Jurkat, Clone E6-1 (cell line): ENCODE results near the gene DISC1.

Experiments
- DNase-seq: peaks from one replicate; pipeline ENCODE4 v3.0.0-alpha.2; 2011; ENCODE audit warnings: low read depth, low spot score
- H3K4me3 ChIP-seq: 2 replicates; pipeline ENCODE4 v1.5.1; 2011; ENCODE audit warnings: mild to moderate bottlenecking, low read length, control low read depth, moderate library complexity

Gene DISC1

DNA sequence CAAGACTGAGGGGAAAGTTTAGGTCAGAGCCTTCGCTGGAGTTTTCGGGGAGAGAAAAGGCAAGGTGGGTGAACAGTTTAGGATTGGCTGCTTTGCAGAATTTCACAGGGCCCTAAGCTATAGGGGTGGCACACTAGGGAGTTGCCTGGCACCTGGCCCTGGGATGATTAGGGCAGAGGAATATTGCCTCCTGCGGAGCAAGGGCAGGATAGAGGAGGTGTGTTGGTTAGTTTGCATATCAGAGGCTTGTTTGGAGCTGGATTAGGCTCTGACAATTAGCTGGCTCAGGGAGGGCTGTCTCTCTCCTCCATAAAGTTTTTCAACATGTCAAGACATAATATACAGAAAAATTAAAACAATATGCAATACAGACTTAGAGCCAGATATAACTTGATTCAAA lies 436.4 kb downstream of the DISC1 start:
- H3K4me3 ChIP-seq: no peak overlapping the region

DNA sequence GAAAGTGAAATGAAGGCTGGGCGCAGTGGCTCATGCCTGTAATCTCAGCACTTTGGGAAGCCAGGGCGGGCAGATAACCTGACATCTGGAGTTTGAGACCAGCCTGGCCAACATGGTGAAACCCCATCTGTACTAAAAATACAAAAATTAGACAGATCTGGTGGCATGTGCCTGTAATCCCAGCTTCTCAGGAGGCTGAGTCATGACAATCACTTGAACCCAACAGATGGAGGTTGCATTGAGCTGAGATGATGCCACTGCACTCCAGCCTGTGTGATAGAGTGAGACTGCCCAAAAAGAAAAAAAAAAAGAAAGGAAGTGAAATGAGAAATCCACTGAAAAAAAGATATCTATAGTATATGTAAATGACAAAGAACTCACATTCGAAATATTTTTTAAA lies 439.9 kb downstream of the DISC1 start:
- DNase-seq: no peak
- no peak overlapping the region for H3K4me3 ChIP-seq

More for the DNA sequence above, 436.4 kb downstream of the DISC1 start:
- no peak for DNase-seq

DNA sequence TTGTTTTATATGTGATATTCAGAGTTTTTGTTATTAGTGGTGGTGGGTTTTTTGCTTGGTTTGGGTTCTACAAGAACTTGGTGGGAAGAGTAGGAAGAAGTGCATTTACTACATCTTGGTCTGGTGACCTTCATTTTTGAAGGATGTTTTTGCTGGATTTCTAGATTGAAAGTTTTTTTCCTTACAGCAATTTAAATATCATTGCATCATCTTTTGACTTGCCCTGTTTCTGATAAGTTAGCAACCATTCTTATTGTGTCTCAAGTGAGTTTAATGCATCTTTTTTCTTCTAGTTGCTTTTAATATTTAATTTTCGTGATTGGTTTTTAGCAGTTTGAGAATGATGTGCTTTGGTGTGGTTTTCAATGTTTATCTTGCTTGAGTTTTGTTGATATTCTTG lies 447.7 kb downstream of the DISC1 start:
- H3K4me3 ChIP-seq: no peak overlapping the region
- DNase-seq: no peak

DNA sequence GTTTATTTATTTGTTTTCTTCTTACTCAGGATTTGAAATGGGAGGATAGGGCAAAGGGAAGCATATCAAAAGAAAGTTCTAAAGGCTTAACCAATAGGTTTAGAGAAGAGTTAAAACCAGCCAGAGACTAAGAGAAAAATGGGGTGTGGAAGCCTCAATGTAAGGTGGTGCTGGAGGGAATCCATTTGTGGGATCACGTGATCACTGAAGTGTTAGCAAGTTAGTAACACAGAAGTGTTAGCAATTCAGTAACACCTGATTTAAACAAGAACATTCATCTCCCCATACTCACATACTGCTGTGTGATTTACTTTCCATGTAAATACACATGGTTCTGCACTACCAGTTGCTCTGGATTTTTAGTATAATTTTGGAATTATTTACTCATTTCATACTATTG lies 451.2 kb downstream of the DISC1 start:
- H3K4me3 ChIP-seq: no peak overlapping the region
- DNase-seq: no peak

DNA sequence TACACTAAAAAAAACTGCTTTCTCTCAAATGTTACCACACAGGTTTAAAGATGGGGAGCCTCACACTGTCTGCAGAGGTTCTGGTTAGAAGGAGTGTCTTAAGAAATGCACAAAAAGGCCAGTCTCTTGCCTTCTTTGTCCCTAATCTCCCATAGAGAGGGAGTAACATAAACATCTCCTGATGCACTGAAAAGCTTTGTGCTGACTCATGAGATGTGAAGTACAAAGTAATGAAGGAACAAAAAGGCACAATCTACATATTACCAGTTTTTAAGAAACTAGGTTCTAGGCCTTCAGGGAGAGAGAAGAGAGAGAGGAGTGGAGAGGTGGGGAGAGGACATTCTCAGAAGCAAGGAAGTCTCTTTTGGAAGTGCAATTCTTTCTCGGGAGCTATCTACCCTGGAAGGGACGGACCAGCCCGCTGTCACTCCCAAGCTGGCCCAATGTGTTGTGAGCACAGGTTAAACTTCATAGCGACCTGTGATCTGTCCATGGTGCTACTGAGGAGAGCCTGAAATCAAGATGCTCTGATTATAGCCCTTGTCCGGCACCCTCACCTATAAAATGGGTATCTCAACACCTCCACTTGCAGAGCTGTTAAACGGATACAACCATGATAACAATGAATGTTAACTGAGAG lies 458.1 kb downstream of the DISC1 start:
- peak; percentile 12 for DNase-seq
- no peak overlapping the region for H3K4me3 ChIP-seq

DNA sequence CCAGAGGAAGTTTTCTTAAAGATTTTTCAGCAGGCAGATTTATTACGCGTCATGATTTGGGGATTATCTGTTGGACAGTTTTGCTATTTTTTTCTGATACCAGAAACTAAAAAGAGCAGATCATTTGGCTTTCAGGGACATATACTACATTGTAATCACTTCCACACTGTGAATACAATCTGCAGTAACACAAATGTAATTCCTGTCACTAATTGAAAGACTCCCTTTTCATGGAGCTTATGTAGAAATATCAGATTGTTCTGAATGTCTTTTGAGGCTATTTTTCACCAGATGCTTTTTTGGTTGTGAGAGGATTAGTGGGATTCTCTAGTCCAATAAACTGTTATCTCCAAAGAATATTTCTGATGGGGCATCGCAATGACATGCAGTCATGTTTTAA lies 464.2 kb downstream of the DISC1 start:
- H3K4me3 ChIP-seq: no peak overlapping the region
- no peak for DNase-seq
